Measurements from ENCODE around the gene BAG1. TPM values are rescaled to one million over a fixed set of nuclear protein-coding genes. Genes with fewer than 3 reads are reported as not detected.

BAG1 gene
- total and polyA plus RNA-seq, 12 donors, result 71.9 to 159 (median 132) TPM

DNA sequence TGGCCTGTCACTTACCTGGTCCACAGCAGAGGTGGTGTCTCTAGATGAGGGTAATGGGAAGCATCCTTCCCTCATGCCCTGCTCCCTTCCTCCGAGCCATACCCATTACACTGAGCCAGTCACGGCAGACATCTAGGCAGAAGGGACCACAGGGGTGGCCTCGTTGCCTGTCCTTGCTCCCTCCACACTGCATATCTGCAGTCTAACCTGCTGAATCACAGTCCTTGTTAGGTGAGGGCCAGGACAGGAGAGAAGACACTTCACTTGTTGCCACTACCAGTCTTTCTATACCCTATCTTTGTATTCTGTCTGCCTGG lies 43.0 kb downstream of the BAG1 start:
- Histone ChIP-seq H3K27me3 (no peaks in the 10 kb centered on the region), H3K36me3 (no peaks in the 10 kb centered on the region), H3K9me3 (no peaks in the 10 kb centered on the region), H3K4me3 (no peak overlapping the region), H3K27ac (peak overlapping the region in 2 of 10 donors; percentile 1 to 62), H3K4me1 (peaks cover 0 to 31% (median 4%) of the 10 kb centered on the region in 9 donors)
- 91 to 96% methylated on average over 3 of the region's 3 CpGs for WGBS, 2 donors
- ATAC-seq, result peak in 1 of 8 donors; percentile 27
- intact Hi-C loops (cut with DNase I), result loop anchor here in 6 of 10 donors (5.0 to 10.0 kb wide), 3 partner anchors 47 to 54 kb away; partner anchors contain the start of gene B4GALT1 (in 1 of the 6)
- TF ChIP-seq, protein P1, sequence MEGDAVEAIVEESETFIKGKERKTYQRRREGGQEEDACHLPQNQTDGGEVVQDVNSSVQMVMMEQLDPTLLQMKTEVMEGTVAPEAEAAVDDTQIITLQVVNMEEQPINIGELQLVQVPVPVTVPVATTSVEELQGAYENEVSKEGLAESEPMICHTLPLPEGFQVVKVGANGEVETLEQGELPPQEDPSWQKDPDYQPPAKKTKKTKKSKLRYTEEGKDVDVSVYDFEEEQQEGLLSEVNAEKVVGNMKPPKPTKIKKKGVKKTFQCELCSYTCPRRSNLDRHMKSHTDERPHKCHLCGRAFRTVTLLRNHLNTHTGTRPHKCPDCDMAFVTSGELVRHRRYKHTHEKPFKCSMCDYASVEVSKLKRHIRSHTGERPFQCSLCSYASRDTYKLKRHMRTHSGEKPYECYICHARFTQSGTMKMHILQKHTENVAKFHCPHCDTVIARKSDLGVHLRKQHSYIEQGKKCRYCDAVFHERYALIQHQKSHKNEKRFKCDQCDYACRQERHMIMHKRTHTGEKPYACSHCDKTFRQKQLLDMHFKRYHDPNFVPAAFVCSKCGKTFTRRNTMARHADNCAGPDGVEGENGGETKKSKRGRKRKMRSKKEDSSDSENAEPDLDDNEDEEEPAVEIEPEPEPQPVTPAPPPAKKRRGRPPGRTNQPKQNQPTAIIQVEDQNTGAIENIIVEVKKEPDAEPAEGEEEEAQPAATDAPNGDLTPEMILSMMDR (IDR thresholded peaks at IDR 0.05), result no peak
- DNase-seq, result no peak

DNA sequence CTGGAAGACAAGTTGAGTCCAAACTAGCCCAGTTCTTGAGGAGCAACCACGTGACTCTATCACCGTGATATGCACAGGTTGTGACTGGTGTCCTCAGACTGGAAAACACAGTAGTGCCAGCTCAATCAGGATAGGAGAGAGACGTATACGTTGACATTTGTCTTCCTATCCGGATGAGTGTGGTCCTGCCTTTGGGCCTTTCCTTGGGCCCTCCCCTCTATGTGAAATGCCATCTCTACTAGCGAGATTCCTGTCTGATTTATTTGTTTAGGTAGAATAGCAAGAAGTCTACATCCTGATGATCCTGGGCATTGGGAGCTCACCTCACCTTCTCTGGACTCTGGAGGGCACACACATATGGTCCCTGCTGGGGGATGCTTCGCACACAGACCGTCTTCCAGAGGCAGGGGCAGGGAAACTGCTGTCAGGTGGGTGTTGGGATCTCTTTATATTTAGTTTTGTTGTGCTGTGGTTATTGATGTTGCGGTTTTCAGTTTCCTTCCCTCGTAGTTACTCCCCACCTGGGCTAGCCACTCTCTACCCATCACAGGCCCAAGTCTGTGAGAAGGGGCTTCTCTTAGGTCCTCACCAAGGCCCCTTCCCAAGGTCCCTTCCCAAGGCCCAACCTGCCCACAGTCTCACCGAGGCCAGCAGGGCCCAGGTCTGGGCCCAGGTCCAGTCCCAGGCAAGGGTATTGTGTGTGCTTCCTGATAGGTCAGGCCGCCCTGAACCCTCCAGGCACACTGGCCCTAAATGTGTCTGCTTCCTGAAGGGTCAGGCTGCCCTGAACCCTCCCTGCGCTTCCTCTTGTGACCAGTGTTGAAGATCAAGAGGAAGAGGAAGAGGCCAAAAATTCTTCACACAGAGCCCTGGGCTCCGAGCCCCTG lies 43.6 kb downstream of the BAG1 start:
- no peak overlapping the region for H3K4me3 ChIP-seq
- peak; percentile 28 to 71 (median 44) for ATAC-seq
- WGBS, 2 donors, result 78 to 80% methylated on average over 14 of the region's 14 CpGs
- peak overlapping the region in 2 of 10 donors; percentile 1 to 62 for H3K27ac ChIP-seq
- no peaks in the 10 kb centered on the region for H3K27me3 ChIP-seq
- H3K4me1 ChIP-seq, result peaks cover 0 to 26% (median 4%) of the 10 kb centered on the region in 9 donors
- no peaks in the 10 kb centered on the region for H3K9me3 ChIP-seq
- DNase-seq, result peak in 1 of 2 donors; percentile 20
- TF ChIP-seq, protein P1 (IDR thresholded peaks at IDR 0.05), result no peak
- H3K36me3 ChIP-seq, result no peaks in the 10 kb centered on the region
- intact Hi-C loops (cut with DNase I), result loop anchor here in 6 of 10 donors (5.0 to 10.0 kb wide), 3 partner anchors 46 to 54 kb away; partner anchors contain the start of gene B4GALT1 (in 1 of the 6)

DNA sequence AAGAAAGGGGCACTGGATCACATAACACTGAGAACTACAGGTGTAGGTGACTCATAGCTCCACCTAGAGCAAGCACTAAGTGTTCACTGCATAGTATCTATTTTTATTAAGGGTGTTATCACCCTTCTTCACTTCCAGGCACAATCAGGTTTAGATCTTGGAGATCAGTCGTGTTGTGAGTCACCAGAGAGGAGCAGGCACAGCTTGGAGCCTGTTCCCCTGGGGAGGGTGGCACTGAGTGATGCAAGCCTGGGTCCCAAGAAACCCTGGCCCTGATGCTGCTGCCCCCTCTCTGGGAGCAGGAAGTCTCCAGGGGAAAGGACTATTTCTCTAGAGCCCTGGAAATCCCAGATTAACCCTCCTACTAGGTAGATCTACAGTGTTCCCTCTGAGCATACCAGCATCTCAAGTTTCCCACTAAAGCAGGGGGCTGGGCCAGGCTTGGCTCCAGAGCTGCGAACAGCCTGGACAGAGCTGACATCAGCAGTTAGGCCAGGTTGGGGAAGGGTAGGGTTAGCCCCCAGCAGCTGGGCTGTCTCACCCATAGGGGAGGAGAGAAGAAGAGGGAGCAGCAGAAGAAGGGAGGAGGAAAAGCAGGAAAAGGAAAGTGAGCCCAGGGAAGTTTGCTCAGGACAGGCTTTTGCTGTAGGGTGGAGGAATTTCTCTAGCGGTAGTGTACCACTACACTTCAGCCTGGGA lies 52.7 kb downstream of the BAG1 start:
- TF ChIP-seq, protein P1 (IDR thresholded peaks at IDR 0.05), result no peak
- DNase-seq (no peak), ATAC-seq (peak in 3 of 8 donors; percentile 14 to 77 (median 19))
- Histone ChIP-seq H3K9me3 (no peaks in the 10 kb centered on the region), H3K27me3 (no peaks in the 10 kb centered on the region), H3K27ac (no peak overlapping the region), H3K4me3 (no peak overlapping the region), H3K36me3 (no peaks in the 10 kb centered on the region), H3K4me1 (peaks cover 0 to 2% (median 0%) of the 10 kb centered on the region in 9 donors)
- intact Hi-C loops (cut with DNase I), result no loop called here
- 45 to 51% methylated on average over 3 of the region's 3 CpGs for WGBS, 2 donors

DNA sequence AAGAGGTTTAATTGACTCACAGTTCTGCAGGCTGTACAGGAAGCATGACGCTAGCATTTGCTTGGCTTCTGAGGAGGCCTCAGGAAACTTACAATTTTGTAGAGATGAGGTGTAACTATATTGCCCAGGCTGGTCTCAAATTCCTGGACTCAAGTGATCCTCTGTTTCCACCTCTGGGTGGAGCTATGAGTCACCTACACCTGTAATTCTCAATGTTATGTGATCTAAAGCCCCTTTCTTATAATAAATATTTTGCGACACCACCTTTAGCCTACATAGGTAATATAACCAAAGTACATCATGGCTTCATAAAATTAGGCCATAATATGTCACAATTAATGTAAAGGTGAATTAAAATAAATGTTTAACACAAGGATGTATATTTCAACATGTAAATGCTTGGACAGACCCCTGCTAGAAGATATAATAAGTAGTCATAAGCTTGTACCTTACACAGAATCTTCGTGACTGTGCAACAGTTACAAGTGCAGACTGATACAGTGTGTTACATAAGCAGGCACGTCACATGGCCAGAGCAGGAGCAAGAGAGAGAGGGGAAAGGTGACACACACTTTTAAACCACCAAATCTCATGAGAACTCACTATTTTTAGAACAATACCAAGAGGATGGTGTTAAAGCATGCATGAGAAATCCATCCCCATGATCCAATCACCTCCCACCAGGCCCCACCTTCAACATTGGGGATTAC lies 54.3 kb downstream of the BAG1 start:
- peak in 1 of 8 donors; percentile 48 for ATAC-seq
- Histone ChIP-seq H3K4me3 (no peak overlapping the region), H3K27me3 (no peaks in the 10 kb centered on the region), H3K4me1 (peaks cover 0 to 2% (median 0%) of the 10 kb centered on the region in 9 donors), H3K27ac (no peak overlapping the region), H3K9me3 (no peaks in the 10 kb centered on the region), H3K36me3 (no peaks in the 10 kb centered on the region)
- intact Hi-C loops (cut with DNase I), result no loop called here
- no peak for DNase-seq
- TF ChIP-seq, protein P1 (IDR thresholded peaks at IDR 0.05), result no peak
- 84 to 87% methylated on average over 4 of the region's 4 CpGs for WGBS, 2 donors

Measured in heart right ventricle (tissue), 16 donors.